ENCODE measurements around the gene PKP1. TPM values are rescaled to one million over a fixed set of nuclear protein-coding genes. Genes with fewer than 3 reads are reported as not detected.

Gene PKP1
- total RNA-seq, 2 donors from 2014 or later = 0.18 to 0.44 TPM

DNA sequence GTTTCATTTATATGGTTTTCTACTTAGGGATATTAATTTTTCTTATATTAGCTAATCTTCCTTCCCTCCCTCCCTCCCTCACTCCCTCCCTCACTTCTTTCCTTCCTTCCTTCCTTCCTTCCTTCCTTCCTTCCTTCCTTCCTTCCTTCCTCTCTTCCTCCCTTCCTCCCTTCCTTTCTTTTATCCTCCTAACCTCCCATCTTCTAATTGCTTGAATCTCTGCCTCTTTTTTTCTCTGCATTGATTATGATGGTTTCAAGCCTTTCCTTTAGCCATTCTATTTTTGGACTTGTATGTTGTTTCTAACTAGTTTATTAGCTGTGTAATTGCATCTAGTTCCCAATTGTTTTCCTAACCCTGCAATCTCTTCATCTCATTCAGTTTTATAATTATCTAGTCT, 17.0 kb upstream of the PKP1 start:
- Histone ChIP-seq H3K36me3 (ENCODE audit: control insufficient read depth, insufficient read depth, low read length) (no peaks in the 10 kb centered on the region), H3K27me3 (ENCODE audit: control insufficient read depth, insufficient read depth, low read length, poor library complexity, severe bottlenecking) (peaks cover 26% of the 10 kb centered on the region), H3K4me1 (ENCODE audit: control insufficient read depth, insufficient read depth, low read length) (peaks cover 3% of the 10 kb centered on the region), H3K27ac (ENCODE audit: low read depth, low read length) (no peak overlapping the region), H3K9ac (ENCODE audit: extremely low read depth, low read length, poor library complexity, severe bottlenecking) (no peak overlapping the region), H3K4me3 (ENCODE audit: low read length) (no peak overlapping the region), H3K9me3 (ENCODE audit: control insufficient read depth, low read length) (no peaks in the 10 kb centered on the region)
- H3K4me3 Mint-ChIP-seq = no peak overlapping the region
- no peak for DNase-seq
- H3K4me1 Mint-ChIP-seq = no peaks in the 10 kb centered on the region
- TF ChIP-seq, protein P1, sequence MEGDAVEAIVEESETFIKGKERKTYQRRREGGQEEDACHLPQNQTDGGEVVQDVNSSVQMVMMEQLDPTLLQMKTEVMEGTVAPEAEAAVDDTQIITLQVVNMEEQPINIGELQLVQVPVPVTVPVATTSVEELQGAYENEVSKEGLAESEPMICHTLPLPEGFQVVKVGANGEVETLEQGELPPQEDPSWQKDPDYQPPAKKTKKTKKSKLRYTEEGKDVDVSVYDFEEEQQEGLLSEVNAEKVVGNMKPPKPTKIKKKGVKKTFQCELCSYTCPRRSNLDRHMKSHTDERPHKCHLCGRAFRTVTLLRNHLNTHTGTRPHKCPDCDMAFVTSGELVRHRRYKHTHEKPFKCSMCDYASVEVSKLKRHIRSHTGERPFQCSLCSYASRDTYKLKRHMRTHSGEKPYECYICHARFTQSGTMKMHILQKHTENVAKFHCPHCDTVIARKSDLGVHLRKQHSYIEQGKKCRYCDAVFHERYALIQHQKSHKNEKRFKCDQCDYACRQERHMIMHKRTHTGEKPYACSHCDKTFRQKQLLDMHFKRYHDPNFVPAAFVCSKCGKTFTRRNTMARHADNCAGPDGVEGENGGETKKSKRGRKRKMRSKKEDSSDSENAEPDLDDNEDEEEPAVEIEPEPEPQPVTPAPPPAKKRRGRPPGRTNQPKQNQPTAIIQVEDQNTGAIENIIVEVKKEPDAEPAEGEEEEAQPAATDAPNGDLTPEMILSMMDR (conservative IDR thresholded peaks at IDR 0.05) = no peak
- no peak overlapping the region for H3K27ac Mint-ChIP-seq
- no peaks in the 10 kb centered on the region for H3K9me3 Mint-ChIP-seq
- H3K36me3 Mint-ChIP-seq (ENCODE audit: low read depth) = no peaks in the 10 kb centered on the region
- peaks cover 24% of the 10 kb centered on the region for H3K27me3 Mint-ChIP-seq (ENCODE audit: insufficient read depth)

DNA sequence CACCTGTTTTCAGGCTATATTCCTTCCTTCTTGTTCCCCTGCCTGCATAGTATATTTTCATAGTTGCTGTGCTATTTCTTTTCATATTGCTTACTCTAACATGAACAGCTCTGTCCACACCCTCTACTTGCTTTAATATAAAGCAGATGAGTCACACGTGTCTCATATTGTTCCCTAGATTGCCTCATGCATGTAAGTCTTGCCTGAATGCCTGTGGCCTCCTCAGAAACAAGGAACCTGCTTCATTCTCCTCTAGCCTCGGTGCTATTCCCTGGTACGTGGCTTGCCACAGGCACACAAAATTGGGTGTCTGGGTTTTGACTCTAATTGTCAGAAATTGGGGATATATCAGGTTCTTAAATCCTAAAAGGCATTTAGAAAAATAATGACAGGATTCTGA, 16.5 kb upstream of the PKP1 start:
- H3K9ac ChIP-seq (ENCODE audit: extremely low read depth, low read length, poor library complexity, severe bottlenecking) = no peak overlapping the region
- H3K27me3 ChIP-seq (ENCODE audit: control insufficient read depth, insufficient read depth, low read length, poor library complexity, severe bottlenecking) = peaks cover 22% of the 10 kb centered on the region
- no peaks in the 10 kb centered on the region for H3K9me3 ChIP-seq (ENCODE audit: control insufficient read depth, low read length)
- Mint-ChIP-seq H3K9me3 (no peaks in the 10 kb centered on the region), H3K4me3 (no peak overlapping the region), H3K4me1 (no peaks in the 10 kb centered on the region), H3K36me3 (ENCODE audit: low read depth) (no peaks in the 10 kb centered on the region), H3K27me3 (ENCODE audit: insufficient read depth) (peaks cover 19% of the 10 kb centered on the region), H3K27ac (no peak overlapping the region)
- H3K27ac ChIP-seq (ENCODE audit: low read depth, low read length) = no peak overlapping the region
- H3K4me3 ChIP-seq (ENCODE audit: low read length) = no peak overlapping the region
- WGBS, 2 experiments (ENCODE audit: insufficient coverage in 1 of 2, insufficient read length in 1 of 2) = 75 to 83% methylated on average over 1 to 3 of the region's 3 CpGs
- peak; percentile 8 for DNase-seq
- TF ChIP-seq, protein P1 (conservative IDR thresholded peaks at IDR 0.05) = no peak
- H3K4me1 ChIP-seq (ENCODE audit: control insufficient read depth, insufficient read depth, low read length) = peaks cover 3% of the 10 kb centered on the region
- no peaks in the 10 kb centered on the region for H3K36me3 ChIP-seq (ENCODE audit: control insufficient read depth, insufficient read depth, low read length)

DNA sequence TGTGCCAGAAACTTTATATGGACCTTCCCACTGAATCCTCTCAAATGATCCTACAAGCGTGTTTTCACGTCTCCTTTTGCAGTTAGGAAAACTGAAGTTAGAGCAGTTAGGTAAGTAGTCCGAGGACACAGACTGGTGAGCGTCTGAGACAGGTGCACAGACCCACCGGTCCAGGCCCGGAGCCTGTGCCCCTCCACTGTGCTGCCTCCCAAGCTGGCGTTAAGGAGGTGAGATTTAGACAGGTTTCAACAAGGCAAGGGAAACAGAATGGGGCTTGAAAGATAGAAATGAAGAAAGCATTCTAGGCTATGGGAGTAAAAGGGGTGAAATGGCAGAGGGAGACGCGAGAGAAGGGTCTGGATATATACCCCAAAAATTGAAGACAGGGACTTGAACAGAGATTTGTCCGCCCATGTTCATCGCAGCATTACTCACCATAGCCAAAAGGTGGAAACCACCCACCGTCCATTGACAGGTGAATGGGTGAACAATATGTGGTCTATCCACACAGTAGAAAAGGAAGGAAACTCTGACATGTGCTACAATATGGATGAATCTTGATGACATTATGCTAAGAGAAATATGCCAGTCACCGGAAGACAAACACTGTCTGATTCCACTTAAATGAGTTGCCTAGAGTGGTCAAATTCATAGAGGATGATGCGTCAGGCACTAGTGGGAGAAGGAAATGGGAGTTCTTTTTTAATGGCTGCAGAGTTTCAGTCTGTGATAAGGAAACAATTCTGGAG, 15.7 kb upstream of the PKP1 start:
- TF ChIP-seq, protein P1 (conservative IDR thresholded peaks at IDR 0.05) = no peak
- H3K27me3 ChIP-seq (ENCODE audit: control insufficient read depth, insufficient read depth, low read length, poor library complexity, severe bottlenecking) = peaks cover 22% of the 10 kb centered on the region
- H3K4me1 ChIP-seq (ENCODE audit: control insufficient read depth, insufficient read depth, low read length) = peaks cover 3% of the 10 kb centered on the region
- H3K4me1 Mint-ChIP-seq = no peaks in the 10 kb centered on the region
- no peaks in the 10 kb centered on the region for H3K9me3 Mint-ChIP-seq
- no peaks in the 10 kb centered on the region for H3K36me3 ChIP-seq (ENCODE audit: control insufficient read depth, insufficient read depth, low read length)
- WGBS, 2 experiments (ENCODE audit: insufficient coverage in 1 of 2, insufficient read length in 1 of 2) = 88 to 95% methylated on average over 10 to 14 of the region's 14 CpGs
- H3K36me3 Mint-ChIP-seq (ENCODE audit: low read depth) = no peaks in the 10 kb centered on the region
- DNase-seq = peak; percentile 25
- no peak overlapping the region for H3K9ac ChIP-seq (ENCODE audit: extremely low read depth, low read length, poor library complexity, severe bottlenecking)
- H3K4me3 Mint-ChIP-seq = no peak overlapping the region
- peaks cover 15% of the 10 kb centered on the region for H3K27me3 Mint-ChIP-seq (ENCODE audit: insufficient read depth)
- H3K9me3 ChIP-seq (ENCODE audit: control insufficient read depth, low read length) = no peaks in the 10 kb centered on the region
- H3K4me3 ChIP-seq (ENCODE audit: low read length) = no peak overlapping the region
- H3K27ac ChIP-seq (ENCODE audit: low read depth, low read length) = no peak overlapping the region
- no peak overlapping the region for H3K27ac Mint-ChIP-seq

Data from endodermal cell (in vitro differentiated cells).